Measurements from ENCODE around the gene CFAP65.

DNA sequence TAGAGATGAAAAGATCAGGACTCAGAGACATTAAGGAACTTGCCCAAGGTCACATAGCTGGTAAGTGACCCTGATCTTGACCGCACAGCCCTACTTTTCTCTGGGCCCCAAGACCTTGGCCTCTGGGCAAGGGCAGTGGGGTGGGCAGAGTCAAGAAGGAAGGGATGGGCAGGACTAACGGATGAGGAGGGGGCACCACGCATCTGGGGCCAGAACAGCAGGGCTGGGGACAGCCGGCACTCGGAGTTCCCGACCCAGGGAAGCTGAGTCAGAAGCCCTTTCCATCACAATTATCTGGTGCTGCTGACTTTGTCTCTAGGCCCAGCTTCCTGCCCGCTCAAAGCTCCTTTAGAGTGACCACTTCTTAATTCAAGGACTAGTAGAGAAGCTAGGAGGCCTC, 14.4 kb downstream of the CFAP65 start:
- TF ChIP-seq, protein P1, sequence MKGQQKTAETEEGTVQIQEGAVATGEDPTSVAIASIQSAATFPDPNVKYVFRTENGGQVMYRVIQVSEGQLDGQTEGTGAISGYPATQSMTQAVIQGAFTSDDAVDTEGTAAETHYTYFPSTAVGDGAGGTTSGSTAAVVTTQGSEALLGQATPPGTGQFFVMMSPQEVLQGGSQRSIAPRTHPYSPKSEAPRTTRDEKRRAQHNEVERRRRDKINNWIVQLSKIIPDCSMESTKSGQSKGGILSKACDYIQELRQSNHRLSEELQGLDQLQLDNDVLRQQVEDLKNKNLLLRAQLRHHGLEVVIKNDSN (CRISPR knock-in tag; IDR thresholded peaks at IDR 0.05): no peak
- TF ChIP-seq CBFB (CRISPR knock-in tag; IDR thresholded peaks at IDR 0.05; ENCODE audit: low read depth): no peak
- TF ChIP-seq PREB (CRISPR knock-in tag; IDR thresholded peaks at IDR 0.05; ENCODE audit: borderline replicate concordance): no peak
- TF ChIP-seq, protein P2, sequence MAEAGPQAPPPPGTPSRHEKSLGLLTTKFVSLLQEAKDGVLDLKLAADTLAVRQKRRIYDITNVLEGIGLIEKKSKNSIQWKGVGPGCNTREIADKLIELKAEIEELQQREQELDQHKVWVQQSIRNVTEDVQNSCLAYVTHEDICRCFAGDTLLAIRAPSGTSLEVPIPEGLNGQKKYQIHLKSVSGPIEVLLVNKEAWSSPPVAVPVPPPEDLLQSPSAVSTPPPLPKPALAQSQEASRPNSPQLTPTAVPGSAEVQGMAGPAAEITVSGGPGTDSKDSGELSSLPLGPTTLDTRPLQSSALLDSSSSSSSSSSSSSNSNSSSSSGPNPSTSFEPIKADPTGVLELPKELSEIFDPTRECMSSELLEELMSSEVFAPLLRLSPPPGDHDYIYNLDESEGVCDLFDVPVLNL (CRISPR knock-in tag; IDR thresholded peaks at IDR 0.05; ENCODE audit: borderline replicate concordance, low read depth): no peak
- TF ChIP-seq, protein P3, sequence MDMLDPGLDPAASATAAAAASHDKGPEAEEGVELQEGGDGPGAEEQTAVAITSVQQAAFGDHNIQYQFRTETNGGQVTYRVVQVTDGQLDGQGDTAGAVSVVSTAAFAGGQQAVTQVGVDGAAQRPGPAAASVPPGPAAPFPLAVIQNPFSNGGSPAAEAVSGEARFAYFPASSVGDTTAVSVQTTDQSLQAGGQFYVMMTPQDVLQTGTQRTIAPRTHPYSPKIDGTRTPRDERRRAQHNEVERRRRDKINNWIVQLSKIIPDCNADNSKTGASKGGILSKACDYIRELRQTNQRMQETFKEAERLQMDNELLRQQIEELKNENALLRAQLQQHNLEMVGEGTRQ (CRISPR knock-in tag; IDR thresholded peaks at IDR 0.05): no peak
- TF ChIP-seq, protein P4, sequence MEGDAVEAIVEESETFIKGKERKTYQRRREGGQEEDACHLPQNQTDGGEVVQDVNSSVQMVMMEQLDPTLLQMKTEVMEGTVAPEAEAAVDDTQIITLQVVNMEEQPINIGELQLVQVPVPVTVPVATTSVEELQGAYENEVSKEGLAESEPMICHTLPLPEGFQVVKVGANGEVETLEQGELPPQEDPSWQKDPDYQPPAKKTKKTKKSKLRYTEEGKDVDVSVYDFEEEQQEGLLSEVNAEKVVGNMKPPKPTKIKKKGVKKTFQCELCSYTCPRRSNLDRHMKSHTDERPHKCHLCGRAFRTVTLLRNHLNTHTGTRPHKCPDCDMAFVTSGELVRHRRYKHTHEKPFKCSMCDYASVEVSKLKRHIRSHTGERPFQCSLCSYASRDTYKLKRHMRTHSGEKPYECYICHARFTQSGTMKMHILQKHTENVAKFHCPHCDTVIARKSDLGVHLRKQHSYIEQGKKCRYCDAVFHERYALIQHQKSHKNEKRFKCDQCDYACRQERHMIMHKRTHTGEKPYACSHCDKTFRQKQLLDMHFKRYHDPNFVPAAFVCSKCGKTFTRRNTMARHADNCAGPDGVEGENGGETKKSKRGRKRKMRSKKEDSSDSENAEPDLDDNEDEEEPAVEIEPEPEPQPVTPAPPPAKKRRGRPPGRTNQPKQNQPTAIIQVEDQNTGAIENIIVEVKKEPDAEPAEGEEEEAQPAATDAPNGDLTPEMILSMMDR (IDR thresholded peaks at IDR 0.05): no peak
- no peak for TF ChIP-seq TEAD1 (CRISPR knock-in tag; IDR thresholded peaks at IDR 0.05)
- TF ChIP-seq ZNF121 (CRISPR knock-in tag; IDR thresholded peaks at IDR 0.05): no peak
- no peak for TF ChIP-seq JUN (CRISPR knock-in tag; IDR thresholded peaks at IDR 0.05)
- no peak for TF ChIP-seq SOX15 (CRISPR knock-in tag; IDR thresholded peaks at IDR 0.05)
- no peak for TF ChIP-seq MXD4 (CRISPR knock-in tag; IDR thresholded peaks at IDR 0.05; ENCODE audit: borderline replicate concordance)
- TF ChIP-seq, protein P5, sequence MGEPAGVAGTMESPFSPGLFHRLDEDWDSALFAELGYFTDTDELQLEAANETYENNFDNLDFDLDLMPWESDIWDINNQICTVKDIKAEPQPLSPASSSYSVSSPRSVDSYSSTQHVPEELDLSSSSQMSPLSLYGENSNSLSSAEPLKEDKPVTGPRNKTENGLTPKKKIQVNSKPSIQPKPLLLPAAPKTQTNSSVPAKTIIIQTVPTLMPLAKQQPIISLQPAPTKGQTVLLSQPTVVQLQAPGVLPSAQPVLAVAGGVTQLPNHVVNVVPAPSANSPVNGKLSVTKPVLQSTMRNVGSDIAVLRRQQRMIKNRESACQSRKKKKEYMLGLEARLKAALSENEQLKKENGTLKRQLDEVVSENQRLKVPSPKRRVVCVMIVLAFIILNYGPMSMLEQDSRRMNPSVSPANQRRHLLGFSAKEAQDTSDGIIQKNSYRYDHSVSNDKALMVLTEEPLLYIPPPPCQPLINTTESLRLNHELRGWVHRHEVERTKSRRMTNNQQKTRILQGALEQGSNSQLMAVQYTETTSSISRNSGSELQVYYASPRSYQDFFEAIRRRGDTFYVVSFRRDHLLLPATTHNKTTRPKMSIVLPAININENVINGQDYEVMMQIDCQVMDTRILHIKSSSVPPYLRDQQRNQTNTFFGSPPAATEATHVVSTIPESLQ (CRISPR knock-in tag; IDR thresholded peaks at IDR 0.05): no peak
- no peak for TF ChIP-seq ZNF416 (CRISPR knock-in tag; IDR thresholded peaks at IDR 0.05)
- TF ChIP-seq GTF2I (CRISPR knock-in tag; conservative IDR thresholded peaks at IDR 0.05): no peak
